ENCODE data around the gene GFRA4.

GFRA4 gene

GRCh38 chr20:3652221-3652620 lies 11.0 kb downstream of the GFRA4 start (continued):
- TF ChIP-seq ZBTB6 (tag by site-specific recombination; IDR thresholded peaks at IDR 0.05): no peak
- no peak for TF ChIP-seq ZNF16 (tag by site-specific recombination; IDR thresholded peaks at IDR 0.05; ENCODE audit: low read depth)
- no peak for TF ChIP-seq ZNF426 (tag by site-specific recombination; IDR thresholded peaks at IDR 0.05)
- no peak for TF ChIP-seq ZNF776 (tag by site-specific recombination; IDR thresholded peaks at IDR 0.05; ENCODE audit: borderline replicate concordance)
- TF ChIP-seq ZNF621 (tag by site-specific recombination; IDR thresholded peaks at IDR 0.05): no peak
- TF ChIP-seq SP2 (tag by site-specific recombination; IDR thresholded peaks at IDR 0.05): no peak

- no peaks in the 10 kb centered on the region for H3K36me3 ChIP-seq (ENCODE audit: control insufficient read depth in 2 of 2, insufficient read depth in 1 of 2, low read length in 2 of 2)
- POLR2A ChIA-PET: no interaction called here
- TF ChIP-seq ZNF174 (tag by site-specific recombination; IDR thresholded peaks at IDR 0.05): no peak
- TF ChIP-seq ZNF600 (tag by site-specific recombination; IDR thresholded peaks at IDR 0.05): no peak
- TF ChIP-seq ZNF280C (tag by site-specific recombination; IDR thresholded peaks at IDR 0.05): no peak
- TF ChIP-seq ATF2 (tag by site-specific recombination; IDR thresholded peaks at IDR 0.05; ENCODE audit: low read depth): no peak
- no peak for TF ChIP-seq ZNF701 (tag by site-specific recombination; IDR thresholded peaks at IDR 0.05)
- no peak for TF ChIP-seq ZNF37A (tag by site-specific recombination; IDR thresholded peaks at IDR 0.05)
- TF ChIP-seq IKZF3 (tag by site-specific recombination; IDR thresholded peaks at IDR 0.05): no peak
- no peak for TF ChIP-seq PRDM4 (tag by site-specific recombination; IDR thresholded peaks at IDR 0.05)
- TF ChIP-seq ZNF610 (tag by site-specific recombination; IDR thresholded peaks at IDR 0.05; ENCODE audit: borderline replicate concordance): no peak
- no peak for TF ChIP-seq ZSCAN30 (tag by site-specific recombination; IDR thresholded peaks at IDR 0.05)
- TF ChIP-seq ZNF114 (tag by site-specific recombination; IDR thresholded peaks at IDR 0.05): no peak
- TF ChIP-seq ZNF426 (tag by site-specific recombination; IDR thresholded peaks at IDR 0.05): no peak
- TF ChIP-seq ZNF274 (IDR thresholded peaks at IDR 0.05; ENCODE audit: low read length): no peak
- no peak for TF ChIP-seq ZNF274 (tag by site-specific recombination; IDR thresholded peaks at IDR 0.05; ENCODE audit: borderline replicate concordance)
- no peak for TF ChIP-seq CTCF (tag by site-specific recombination; IDR thresholded peaks at IDR 0.05)
- no peak for TF ChIP-seq ZNF398 (tag by site-specific recombination; IDR thresholded peaks at IDR 0.05)
- TF ChIP-seq ZNF350 (tag by site-specific recombination; IDR thresholded peaks at IDR 0.05): no peak
- TF ChIP-seq ZNF121 (tag by site-specific recombination; IDR thresholded peaks at IDR 0.05): no peak
- no peak for TF ChIP-seq ZNF184 (tag by site-specific recombination; IDR thresholded peaks at IDR 0.05)
- no peak for TF ChIP-seq ZFHX2 (tag by site-specific recombination; conservative IDR thresholded peaks at IDR 0.05)
- no peak for TF ChIP-seq ZNF529 (tag by site-specific recombination; IDR thresholded peaks at IDR 0.05; ENCODE audit: insufficient replicate concordance)
- H3K27ac ChIP-seq (ENCODE audit: extremely low read depth, low read depth, low read length): no peak overlapping the region
- no peak overlapping the region for H3K4me3 ChIP-seq (ENCODE audit: low read depth, low read length)
- H3K9me3 ChIP-seq (ENCODE audit: control insufficient read depth, insufficient read depth, low read depth, low read length): no peaks in the 10 kb centered on the region
- CTCF ChIA-PET: interaction anchor here (0.6 to 1.6 kb wide), 3 partner anchors 18 to 215 kb away, joined by 3 read pairs; no protein-coding TSS in a partner anchor
- H3K4me1 ChIP-seq (ENCODE audit: control insufficient read depth, insufficient read depth, low read length): no peaks in the 10 kb centered on the region
Measured at GRCh38 chr20:3651204-3651962, 11.8 kb downstream of the GFRA4 start.
